GM12873 (cell line): Measurements from ENCODE around the gene NPSR1.
A peak's percentile ranks its signal among the peaks of the same experiment; 100 is the strongest.

Experiments
- CTCF ChIP-seq: IDR thresholded peaks from 2 replicates; pipeline ENCODE4 v1.5.1; 2012; ENCODE audit warnings: low read depth, mild to moderate bottlenecking, moderate library complexity, low read length, control low read depth; ENCODE audit not compliant: insufficient read depth; ENCODE audit errors: missing control alignments

NPSR1 gene

GRCh38 chr7:34776748-34777358 is 118.8 kb downstream of the NPSR1 start:
- TF ChIP-seq CTCF: no peak

GRCh38 chr7:34780546-34780945 is 122.5 kb downstream of the NPSR1 start:
- no peak for TF ChIP-seq CTCF

- no peak for TF ChIP-seq CTCF
Observed at GRCh38 chr7:34787586-34787985, 129.6 kb downstream of the NPSR1 start.

- TF ChIP-seq CTCF: no peak
Observed at GRCh38 chr7:34806831-34807230, 148.8 kb downstream of the NPSR1 start.

- no peak for TF ChIP-seq CTCF
Observed at GRCh38 chr7:34807548-34808340, 149.7 kb downstream of the NPSR1 start.

- no peak for TF ChIP-seq CTCF
Observed at GRCh38 chr7:34821932-34822558, 164.0 kb downstream of the NPSR1 start.

GRCh38 chr7:34823650-34824258 is 165.7 kb downstream of the NPSR1 start:
- peak; percentile 76 for TF ChIP-seq CTCF
